M059J (cell line): ENCODE results near the gene ZNF714. TPM values are rescaled to one million over a fixed set of nuclear protein-coding genes. Genes with fewer than 3 reads are reported as not detected.

Source experiments
- DNase-seq: peaks from one replicate; pipeline ENCODE4 v3.0.0-alpha.2; 2012; ENCODE audit warnings: low read depth
- total RNA-seq: library from RNA; depleted of rRNA; stranded (reverse); fragments of >200 nt; shearing (Covaris generic); gene quantifications from 2 replicates; pipeline ENCODE4 v1.2.3, GENCODE V29; 2014; rRNA removed

ZNF714 gene
- total RNA-seq, result 18.4 and 25.1 TPM in 2 replicates

GRCh38 chr19:21082011-21082975, at the start of gene ZNF714:
Gene ZNF714, plus strand, starts transcription at chr19:21082203. Its CDS starts 16,066 bp downstream, at chr19:21098269.
- DNase-seq, result peak; percentile 97

DNA sequence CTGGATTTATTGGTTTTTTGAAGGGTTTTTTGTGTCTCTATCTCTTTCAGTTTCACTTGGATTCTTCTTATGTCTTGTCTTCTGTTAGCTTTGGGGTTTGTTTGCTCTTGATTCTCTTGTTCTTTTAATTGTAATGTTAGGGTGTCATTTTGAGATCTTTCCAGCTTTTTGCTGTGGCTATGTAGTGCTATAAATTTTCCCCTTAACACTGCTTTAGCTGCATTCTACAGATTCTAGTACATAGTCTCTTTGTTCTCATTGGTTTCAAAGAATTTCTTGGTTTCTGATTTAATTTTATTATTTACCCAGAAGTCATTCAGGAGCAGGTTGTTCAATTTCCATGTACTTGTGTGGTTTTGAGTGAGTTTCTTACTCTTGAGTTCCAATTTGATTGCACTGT, 37.0 kb upstream of the ZNF714 start:
- DNase-seq, result no peak

DNA sequence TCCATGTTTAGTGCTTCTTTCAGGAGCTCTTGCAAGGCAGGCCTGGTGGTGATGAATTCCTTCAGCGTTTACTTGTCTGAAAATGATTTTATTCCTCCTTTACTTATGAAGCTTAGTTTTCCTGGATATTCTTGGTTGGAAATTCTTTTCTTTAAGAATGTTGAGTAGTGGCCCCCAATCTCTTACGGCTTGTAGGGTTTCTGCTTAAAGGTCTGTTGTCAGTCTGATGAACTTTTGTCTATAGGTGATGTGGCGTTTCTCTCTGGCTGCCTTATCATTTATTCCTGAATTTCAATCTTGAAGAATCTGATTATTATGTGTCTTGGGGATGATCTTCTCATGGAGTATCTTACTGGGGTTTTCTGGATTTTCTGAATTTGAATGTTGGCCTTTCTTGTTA, 35.5 kb upstream of the ZNF714 start:
- no peak for DNase-seq

DNA sequence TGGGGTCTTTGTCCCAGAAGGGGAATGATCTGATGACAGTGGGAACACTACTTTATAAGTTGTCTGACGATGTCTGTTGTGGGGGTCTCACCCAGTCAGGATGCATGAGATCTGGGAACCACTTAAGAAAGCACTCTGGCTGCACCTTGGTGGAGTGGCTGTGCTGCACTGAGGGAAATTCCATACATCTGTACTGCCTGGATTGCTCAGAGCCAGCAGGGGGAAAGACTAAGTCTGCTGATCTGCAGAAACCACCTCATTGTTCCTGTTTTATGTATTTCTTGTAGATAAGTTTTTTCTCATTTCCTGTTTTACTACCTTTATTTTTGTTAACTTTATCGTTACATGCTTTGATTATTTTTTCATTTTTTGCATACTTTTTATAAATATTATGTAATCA, 34.3 kb upstream of the ZNF714 start:
- DNase-seq, result no peak

DNA sequence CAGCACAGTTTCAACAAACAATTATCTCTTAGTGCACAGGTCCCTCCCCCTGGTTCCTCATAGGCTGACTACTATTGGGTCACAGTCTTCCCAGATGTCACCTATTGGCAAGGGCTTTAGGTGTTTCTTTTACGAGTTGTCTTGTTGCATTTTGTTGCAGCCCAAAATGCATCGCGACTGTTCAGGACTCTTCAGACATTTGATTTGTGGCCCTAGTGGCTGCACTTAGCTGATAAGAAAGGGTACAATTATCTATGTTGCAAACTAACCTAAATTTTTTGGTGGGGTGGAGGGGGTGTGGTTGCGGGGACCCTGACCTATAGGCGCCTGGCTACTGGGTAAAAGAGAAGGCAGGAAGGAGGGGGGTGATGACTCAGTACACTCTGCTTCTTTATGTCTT, 29.1 kb upstream of the ZNF714 start:
- no peak for DNase-seq

DNA sequence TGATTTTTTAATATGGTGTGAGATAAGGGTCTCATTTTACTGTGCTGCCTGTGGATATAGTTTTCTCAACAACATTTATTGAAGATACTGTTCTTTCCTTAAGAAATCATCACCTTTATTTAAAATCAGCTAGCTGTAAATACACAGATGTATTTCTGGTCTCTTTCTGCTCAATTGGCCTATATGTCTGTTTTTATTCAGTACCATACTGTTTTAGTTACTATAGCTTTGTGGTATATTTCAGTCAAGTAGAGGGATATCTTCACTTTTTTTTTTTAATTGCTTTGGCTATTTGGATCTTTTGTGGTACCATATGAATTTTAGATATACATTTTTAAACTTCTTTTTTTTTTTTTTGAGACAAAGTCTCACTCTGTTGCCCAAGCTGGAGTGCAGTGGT, 16.7 kb upstream of the ZNF714 start:
- DNase-seq, result no peak

GRCh38 chr19:21084343-21084742, 2.3 kb downstream of the ZNF714 start:
- peak; percentile 38 for DNase-seq

DNA sequence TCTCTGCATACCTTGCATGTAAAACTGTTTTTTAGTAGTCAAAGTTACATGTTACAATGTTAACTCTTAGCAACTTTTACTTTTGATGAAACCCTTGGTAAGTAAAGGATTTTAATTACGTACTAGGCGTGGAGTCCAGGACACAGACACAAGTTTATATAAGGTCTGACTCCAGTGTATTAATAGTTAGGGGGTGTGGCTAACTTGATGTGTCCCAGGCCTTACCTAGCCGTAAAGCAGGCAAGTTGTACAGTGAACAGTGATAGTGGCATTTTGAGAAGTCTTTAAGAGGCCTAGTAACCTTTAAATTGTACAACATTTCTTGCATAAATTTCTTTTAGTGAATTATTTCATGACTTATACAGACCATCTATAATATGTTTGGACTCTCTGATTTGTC, 5.9 kb downstream of the ZNF714 start:
- no peak for DNase-seq

DNA sequence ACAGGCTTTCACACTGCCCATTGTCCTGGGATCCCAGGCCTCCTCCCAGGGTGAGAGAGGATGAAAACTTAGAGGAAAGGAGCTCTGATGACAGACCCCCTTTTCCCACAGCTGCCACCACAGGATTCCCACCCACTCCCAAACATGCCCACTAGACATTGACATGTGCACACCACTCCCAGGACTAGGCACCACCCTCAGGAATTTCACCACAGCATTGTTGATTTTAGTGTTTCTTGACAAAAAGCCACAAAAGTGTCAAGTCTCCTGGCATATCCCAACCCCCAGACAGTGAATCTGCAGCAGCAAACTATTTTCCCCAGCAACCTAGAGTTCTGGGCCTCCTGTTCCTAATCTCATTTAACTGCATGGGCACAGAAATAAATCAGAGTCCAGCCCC, 10.1 kb downstream of the ZNF714 start:
- peak; percentile 68 for DNase-seq

DNA sequence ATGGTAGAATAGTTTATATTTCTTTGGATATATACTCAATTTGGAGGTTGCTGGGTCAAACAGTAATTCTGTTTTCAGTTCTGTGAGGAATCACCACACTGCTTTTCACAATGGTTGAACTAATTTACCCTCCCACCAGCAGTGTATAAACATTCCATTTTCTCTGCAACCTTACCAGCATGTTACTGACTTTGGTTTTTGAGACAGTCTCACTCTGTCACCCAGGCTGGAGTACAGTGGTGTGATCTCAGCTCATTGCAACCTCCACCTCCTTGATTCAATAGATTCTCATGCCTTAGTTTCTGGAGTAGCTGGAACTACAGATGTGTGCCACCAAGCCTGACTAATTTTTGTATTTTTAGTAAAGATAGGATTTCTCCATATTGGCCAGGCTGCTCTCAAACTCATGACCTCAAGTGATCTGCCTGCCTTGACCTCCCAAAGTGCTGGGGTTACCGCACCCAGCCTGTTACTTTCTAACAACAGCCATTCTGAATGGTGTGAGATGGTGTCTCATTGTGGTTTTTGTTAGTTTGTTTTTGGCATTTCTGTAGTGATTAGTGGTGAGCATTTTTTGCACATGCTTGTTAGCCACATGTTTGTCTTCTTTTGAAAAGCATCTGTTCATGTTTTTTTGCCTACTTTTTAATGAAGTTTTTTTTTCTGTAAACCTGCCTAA, 12.5 kb downstream of the ZNF714 start:
- no peak for DNase-seq

DNA sequence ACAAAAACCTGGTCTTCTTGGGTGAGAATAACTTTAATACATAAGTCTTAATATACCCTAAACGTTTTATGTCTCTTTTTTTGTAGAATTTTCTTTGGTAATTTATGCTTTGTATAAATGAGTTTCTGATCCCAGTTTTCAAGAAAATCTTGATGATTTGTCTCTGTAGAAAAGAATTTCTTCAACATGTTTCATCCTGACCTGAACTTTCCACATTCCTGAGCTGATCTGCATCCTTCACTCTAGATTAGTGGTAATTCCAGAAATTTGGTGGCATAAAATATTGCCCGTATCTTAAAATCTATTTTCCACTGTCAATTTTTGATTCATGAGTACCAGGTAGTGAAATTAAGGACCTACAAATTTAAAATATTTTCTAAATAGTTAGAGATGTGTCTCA, 16.3 kb downstream of the ZNF714 start:
- no peak for DNase-seq

DNA sequence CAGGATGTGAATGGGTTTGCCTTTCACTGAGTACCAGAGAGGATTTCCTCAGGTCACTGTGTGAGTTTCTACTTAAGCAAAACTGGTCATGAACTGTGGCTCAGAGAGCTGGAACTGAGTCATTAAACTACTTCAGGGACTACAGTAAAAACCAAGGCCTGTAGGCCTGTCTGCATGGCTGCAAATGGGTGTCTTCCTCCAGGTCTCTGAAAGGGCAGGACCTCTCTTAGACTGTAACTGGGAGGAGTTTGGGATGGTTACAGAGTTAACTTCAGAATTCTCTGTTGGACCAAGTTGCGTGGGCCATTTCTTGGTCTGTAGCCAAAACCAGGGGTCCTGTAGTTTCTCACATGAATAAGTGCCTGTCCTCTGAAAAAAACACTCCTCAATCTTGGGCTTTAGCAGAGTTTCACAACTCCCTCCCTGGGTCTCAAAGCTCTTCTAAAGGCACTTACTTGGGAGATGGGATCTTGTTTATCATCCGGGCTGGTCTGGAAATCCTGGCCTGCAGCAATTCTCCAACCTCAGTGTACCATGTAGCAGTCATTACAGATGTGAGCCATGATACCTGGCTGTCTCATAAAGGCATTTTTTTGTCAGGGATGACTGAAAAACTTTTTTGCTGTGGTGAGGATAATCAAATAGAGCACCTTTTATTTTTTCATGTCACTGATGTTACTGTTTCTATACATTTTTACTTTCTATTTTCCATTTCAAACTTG, 19.7 kb downstream of the ZNF714 start:
- DNase-seq, result no peak

GRCh38 chr19:21109116-21109515, 27.1 kb downstream of the ZNF714 start:
- peak; percentile 57 for DNase-seq

GRCh38 chr19:21110183-21110582, 28.2 kb downstream of the ZNF714 start:
- DNase-seq, result no peak

GRCh38 chr19:21115430-21115829, 33.4 kb downstream of the ZNF714 start:
- no peak for DNase-seq

DNA sequence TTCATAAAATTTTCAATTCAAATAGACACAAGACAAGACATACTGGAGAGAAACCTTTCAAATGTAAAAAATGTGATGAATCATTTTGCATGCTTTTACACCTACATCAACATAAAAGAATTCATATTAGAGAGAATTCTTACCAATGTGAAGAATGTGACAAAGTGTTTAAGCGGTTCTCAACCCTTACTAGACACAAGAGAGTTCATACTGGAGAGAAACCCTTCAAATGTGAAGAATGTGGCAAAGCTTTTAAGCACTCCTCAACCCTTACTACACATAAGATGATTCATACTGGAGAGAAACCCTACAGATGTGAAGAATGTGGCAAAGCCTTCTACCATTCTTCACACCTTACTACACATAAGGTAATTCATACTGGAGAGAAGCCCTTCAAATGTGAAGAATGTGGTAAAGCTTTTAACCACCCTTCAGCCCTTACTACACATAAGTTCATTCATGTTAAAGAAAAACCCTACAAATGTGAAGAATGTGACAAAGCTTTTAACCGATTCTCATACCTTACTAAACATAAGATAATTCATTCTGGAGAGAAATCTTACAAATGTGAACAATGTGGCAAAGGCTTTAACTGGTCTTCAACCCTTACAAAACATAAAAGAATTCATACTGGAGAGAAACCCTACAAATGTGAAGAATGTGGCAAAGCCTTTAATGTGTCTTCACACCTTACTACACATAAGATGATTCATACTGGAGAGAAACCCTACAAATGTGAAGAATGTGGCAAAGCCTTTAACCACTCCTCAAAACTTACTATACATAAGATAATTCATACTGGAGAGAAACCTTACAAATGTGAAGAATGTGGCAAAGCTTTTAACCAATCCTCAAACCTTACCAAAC, 35.3 kb downstream of the ZNF714 start:
- peak; percentile 48 for DNase-seq

DNA sequence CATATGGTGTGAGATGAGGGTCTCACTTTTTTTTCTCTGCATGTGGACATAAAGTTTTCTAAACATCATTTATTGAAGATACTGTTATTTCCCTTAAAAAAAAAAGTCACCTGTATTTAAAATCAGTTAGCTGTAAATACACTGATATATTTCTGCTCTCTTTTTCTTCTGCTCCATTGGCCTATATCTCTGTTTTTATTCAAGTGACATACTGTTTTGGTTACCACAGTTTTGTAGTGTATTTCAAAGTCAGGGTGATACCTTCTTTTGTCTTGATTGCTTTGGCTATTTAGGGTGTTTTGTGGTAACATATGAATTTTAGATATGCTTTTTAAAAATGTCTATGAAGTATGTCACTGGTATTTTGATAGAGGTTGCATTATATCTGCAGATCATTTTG, 44.1 kb downstream of the ZNF714 start:
- no peak for DNase-seq

- no peak for DNase-seq
These were observed 45.0 kb downstream of the ZNF714 start for GRCh38 chr19:21127001-21127400.

DNA sequence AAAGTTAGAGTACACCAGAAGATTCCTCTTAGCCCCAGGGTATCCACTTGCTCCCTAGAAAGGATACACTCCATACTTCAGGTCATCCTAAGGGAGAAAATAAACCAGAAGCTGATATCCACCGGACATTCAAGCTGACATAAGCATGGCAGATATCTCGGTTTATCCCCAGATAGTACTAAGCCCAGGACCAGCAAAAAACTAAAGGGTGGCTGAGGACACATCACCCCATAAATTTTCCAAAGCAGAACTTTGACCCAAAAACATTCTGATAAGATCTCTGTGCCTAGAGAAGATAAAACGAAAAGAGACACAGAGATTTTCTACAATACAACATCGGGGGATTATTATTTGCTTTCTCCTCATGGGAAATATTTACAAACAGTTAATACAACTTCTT, 45.9 kb downstream of the ZNF714 start:
- no peak for DNase-seq

DNA sequence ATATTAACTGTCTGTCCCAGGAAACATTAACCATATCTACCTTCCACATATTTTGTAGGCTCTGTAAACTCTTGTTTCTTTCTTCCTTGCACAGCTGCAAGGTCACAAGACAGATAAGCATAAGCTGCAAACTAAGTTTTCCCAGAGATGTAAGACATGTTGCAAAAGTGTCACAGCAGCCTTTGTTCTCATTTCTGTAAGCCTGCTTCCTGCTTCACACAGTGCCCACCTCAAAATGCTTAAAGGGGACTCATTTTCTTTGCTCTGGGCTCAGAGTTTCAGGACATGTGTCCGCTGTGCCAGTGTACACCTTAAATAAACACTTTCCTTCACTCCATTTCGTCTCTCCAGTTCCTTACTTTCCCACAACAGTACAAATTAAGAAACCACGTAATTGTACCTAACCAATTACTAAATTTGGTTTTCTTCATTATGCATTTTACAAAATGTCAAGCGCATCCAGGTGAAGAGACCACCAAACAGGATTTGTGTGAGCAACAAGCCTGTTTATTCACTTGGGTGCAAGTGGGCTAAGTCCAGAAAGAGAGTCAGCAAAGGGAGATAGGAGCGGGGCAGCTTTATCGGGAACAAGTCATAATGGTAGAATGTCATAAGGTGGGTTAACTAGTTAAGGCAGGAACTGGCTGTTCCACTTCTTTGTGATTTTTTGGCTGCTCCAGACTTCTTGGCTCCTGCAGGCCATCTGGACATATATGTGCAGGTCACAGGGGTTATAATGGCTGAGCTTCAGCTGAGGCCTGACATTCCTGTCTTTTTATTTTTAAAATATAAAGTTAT, 47.1 kb downstream of the ZNF714 start:
- DNase-seq, result no peak
